SKM-1 (cell line): ENCODE data around the gene IL22RA2.
"Not testable (repeated sequence)": the region's sequence is repeated elsewhere in the genome, so short reads cannot be mapped to it uniquely, and the experiment has no call there.

Source experiments
- DNase-seq: peaks from one replicate; lab custom pipeline; 2025; ENCODE audit not compliant: unreplicated experiment; lab: John Stamatoyannopoulos, UW

The IL22RA2 gene

DNA sequence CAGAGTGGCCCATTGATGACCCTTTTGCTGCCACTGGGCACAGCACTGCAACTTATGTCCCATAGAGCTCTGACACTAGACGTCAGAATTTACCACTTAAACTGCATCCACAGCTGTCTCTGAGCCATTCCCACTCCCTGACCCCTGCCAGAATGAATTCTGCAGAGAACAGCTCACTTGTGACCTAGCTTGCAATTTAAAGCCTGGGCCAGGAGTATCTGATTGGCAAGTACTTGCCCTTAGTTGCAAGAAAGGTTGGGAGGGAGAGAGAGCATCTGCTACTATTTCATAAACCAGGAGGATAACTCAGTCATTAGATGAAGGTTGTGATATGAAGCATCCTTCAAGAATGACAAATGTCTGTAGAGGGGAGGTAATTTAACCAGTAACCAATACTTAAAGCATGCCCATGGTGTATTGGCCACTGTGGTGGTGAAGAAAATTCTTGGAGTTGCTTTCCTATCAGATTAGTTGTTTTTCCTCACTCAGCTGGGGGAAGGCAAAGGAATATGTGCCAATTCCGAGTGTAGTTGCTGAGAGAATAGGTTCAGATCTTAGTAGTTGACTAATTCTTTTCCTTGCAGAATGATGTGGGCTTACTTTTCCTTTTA, 46.5 kb downstream of the IL22RA2 start:
- no peak for DNase-seq

DNA sequence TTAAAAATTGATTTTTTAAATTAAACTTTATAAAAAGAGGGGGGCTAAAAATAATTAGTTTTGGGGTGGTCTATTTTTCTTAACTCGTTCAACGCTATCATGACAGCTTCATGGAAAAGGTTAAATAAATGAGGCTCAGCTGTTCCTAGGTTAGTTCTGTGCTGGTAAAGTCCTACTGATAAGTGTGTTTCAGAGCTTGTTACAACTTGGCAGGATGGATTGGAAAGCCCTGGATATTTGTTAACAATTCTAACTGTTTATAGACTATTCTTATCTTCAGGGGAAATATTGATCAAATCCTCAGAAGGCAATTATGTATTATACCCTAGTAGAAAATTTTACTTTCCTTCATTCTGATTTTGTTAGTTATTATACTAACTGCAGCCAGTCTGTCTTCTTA, 50.4 kb downstream of the IL22RA2 start:
- DNase-seq: no peak

- no peak for DNase-seq
Measured at GRCh38 chr6:137122612-137123011, 50.8 kb downstream of the IL22RA2 start.

GRCh38 chr6:137121401-137121997, 51.9 kb downstream of the IL22RA2 start:
- no peak for DNase-seq

DNA sequence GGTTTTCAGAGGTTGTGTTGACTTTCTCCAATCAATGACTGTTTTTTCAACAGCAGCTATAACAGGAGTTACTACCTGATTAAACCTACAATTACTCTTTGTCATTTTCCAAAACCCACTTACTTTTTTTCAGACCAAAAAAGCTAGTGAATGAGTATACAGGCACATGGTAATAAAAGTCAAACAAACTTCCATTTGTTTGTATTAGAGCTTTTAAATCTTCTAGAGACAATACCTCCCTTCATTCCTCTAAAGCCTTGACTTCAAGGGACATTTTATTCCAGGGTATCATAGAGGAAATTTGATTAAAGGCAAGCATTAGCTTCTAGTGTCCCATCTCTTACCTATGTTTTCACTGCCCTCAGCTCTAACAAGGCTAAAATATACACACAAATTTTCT, 52.7 kb downstream of the IL22RA2 start:
- no peak for DNase-seq

DNA sequence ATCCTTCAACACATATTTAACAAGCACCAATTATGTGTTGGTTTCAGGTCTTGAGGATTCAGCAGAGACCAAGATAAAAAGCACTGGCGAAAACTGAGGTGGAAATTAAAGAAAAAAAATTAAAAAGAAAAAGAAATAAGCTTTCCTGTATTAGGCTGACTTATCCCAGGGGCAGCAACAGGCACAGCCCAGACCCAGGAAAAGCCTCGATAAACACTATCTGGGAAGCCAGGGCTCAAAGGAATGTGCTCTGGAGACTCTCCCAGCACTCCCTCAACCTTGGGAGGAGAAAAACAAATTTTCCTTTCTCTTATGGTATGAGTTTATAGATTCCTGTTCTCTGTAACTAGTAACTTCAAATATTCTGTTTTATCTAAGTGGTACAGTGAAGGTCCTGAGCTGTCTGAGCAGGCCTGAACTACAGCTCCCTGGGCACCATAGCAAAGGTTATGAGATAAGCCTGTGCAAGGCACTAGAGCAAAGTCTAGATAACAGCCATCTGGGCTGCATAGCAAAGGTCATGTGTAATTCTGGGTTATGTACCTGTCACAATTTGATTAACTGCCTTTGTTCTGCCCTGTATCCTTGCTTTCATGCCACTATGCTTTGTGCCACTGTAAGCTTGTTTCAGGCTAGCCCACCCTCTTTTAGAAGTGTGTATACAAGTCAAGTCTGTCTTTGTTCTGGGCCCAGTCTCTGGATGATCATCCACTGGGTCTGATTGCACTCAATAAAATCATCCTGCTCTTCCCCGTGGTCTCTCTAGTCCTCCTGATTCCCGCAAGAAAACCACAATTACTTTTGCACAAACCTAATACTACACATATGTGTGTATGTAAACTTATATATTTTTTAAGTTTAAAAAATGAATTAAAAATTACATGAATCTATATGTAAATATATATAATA, 54.0 kb downstream of the IL22RA2 start:
- no peak for DNase-seq

DNA sequence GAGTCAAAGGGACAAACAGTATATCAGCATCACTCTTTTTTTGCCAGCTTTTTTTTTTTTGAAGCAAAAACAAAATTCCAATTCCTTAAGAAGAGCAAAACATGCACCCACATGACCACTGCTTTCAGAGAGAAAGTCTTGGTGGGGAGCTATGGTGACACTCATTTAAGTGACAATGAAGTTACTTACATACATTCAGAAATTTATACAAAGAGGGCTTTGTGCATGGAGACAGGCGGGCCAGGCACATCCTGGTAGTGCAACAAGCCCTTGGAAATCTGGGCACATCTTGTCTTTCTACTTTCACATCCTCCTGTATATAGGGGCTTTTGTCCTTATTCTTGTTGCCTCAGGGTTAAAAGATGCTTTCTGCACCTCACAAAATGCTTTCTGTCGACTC, 55.9 kb downstream of the IL22RA2 start:
- no peak for DNase-seq

GRCh38 chr6:137116807-137117206, 56.6 kb downstream of the IL22RA2 start:
- DNase-seq: no peak

DNA sequence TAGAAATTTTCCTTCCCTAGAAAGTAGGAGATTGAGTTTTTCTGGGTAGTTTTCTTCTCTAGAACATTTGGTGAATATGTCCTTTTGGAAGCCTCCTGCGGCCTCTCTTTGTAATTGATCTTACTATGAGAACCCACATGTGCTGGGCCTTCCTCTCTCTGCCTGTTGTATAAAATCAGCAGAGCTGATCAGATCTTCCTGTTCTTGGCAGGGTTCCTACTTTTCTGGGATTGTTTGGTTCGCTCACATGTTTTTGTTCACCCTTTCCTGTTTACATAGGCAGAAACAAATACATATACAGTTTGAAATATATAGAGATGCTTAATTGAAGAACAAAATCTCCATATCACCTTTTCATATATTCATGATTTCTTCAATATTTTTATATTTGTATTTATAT, 57.8 kb downstream of the IL22RA2 start:
- no peak for DNase-seq

DNA sequence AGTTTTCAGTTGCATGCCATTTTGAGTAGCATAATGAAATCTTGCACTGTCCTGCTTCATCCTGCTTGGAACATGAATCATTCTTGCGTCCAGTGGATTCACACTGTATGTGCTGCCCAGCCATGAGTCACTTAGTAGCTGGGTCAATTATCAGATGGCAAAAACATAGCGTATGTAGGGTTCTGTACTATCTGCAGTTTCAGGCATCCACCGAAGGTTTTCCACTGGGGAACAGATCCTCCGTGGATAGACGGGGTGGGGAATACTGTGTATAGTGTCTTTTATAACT, 61.4 kb downstream of the IL22RA2 start:
- DNase-seq: no peak

DNA sequence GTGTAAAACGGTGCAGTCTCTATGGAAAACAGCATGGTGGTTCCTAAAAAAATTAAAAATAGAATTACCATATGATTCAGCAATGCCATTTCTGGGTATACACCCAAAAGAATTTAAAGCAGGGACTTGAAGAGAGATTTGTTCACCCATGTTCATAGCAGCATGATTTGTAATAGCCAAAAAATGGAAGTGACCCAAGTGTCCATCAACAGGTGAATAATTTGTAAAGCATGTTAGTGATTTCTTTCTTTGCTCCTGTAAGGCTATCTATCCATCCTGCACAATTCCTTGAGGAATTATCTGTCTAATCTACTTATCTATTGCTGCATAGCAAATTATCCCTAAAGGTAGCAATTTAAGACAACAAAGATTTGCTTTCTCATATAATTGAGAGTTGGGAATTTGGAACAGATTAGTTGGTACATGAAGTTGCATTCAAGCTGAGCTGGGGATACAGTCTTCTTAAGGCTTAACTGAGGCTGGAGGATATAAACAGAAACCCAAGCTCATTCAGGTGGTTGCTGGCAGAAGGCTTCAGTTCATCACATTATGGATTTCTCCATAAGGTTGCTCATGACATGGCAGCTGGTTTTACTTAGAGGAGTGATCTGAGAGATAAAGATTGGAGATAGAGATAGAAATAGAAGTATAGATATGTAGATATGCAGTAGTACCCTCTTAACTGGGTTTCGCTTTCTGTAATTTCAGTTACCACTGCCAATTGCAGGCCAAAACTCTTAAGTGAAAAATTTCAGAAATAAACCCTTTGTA, 62.0 kb downstream of the IL22RA2 start:
- DNase-seq: no peak

GRCh38 chr6:137107767-137108105, 65.7 kb downstream of the IL22RA2 start:
- no peak for DNase-seq

DNA sequence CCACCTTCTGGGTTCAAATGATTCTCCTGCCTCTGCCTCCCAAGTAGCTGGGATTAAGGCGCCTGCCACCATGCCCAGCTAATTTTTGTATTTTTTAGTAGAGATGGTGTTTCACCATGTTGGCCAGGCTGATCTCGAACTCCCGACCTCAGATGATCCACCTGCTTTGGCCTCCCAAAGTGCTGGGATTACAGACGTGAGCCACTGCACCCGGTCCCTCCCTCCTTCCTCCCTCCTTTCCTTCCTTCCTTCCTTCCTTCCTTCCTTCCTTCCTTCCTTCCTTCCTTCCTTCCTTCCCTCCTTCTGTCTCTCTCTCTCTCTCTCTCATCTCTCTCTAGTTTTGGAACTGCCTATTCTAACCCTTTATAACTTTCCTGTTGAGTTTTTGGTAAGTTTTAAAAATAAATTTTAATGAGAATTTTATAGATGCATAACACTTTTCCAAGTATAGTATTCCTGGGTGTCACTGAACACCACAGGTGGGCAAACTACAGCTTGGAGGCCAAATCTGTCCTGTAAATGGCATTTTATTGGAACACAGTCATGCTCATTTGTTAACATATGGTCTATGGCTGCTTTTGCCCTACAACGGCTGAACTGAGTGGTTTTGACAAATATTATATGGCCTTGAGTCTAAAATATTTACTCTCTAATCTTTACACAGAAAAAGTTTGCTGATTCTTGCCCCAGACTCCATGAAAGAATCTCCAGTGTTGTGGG, 66.2 kb downstream of the IL22RA2 start:
- DNase-seq: not testable (repeated sequence)

GRCh38 chr6:137106183-137106582, 67.3 kb downstream of the IL22RA2 start:
- DNase-seq: no peak

- DNase-seq: no peak
Measured at GRCh38 chr6:137105375-137105774, 68.1 kb downstream of the IL22RA2 start.

- DNase-seq: no peak
Measured at GRCh38 chr6:137104926-137105325, 68.5 kb downstream of the IL22RA2 start.

- no peak for DNase-seq
Measured at GRCh38 chr6:137102851-137103492, 70.5 kb downstream of the IL22RA2 start.

GRCh38 chr6:137102050-137102848, 71.2 kb downstream of the IL22RA2 start:
- DNase-seq: no peak

DNA sequence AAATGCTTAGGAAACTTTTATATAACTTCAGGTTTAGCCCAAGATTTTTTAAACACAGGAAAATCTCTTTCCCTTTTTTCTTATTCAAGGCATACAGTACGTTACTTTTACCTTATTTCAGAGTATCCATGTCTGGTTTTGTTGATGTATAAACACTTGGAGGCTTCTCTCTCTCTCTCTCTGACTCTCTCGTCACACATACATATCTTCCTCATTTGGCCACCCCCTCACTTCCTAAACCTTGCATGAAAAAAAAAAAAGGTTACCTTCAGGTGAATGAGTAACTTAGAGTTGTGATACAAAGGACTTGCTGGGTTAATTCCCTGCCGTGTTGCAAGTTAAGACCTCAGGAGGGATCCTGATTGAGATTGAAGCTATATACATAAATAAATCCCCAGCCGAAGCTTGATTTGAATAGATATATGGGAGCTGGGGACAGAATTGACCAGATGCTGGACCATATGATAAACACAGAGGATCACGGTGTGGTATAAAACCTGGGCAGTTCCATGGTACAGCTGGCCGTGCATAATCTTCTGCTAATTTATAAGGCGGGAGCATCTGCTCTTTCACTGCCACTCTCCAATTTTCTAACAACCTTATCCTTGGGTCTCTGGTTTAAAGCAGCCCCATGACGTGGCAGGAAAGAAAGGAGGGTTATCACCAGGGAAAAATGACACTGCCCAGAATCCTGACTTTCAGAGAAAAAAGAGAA, 73.6 kb downstream of the IL22RA2 start:
- no peak for DNase-seq
